Measurements from ENCODE around the gene SMAD7.

DNA sequence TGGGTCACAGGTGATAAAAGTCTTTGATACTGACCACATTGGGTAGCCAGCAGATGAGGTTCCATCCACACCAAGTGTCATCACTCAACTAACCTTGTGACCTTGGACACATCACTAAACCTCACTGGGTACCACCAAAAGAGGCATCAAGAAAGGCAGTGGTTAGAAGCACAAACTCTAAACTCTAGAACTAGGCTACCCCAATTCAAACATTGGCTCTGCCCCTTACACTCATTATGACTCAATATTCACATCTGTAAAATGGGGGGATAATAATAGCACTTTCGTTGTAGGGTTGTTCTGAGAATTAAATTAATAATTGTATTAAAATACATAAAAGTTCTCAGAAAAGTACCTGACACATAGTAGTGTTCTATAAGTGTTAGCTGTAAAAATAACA, 15.8 kb upstream of the SMAD7 start:
- TF ChIP-seq, protein P1, sequence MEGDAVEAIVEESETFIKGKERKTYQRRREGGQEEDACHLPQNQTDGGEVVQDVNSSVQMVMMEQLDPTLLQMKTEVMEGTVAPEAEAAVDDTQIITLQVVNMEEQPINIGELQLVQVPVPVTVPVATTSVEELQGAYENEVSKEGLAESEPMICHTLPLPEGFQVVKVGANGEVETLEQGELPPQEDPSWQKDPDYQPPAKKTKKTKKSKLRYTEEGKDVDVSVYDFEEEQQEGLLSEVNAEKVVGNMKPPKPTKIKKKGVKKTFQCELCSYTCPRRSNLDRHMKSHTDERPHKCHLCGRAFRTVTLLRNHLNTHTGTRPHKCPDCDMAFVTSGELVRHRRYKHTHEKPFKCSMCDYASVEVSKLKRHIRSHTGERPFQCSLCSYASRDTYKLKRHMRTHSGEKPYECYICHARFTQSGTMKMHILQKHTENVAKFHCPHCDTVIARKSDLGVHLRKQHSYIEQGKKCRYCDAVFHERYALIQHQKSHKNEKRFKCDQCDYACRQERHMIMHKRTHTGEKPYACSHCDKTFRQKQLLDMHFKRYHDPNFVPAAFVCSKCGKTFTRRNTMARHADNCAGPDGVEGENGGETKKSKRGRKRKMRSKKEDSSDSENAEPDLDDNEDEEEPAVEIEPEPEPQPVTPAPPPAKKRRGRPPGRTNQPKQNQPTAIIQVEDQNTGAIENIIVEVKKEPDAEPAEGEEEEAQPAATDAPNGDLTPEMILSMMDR (IDR thresholded peaks at IDR 0.05), result no peak
- TF ChIP-seq EP300 (IDR thresholded peaks at IDR 0.05), result no peak

Measured in esophagus muscularis mucosa (tissue), 3 donors.